NCI-H345 treated with DMSO at 0.1 percent for 48 hours (cell line): ENCODE measurements around the gene BTRC.
A peak's percentile ranks its signal among the peaks of the same experiment; 100 is the strongest.
"Not testable (repeated sequence)": the region's sequence is repeated elsewhere in the genome, so short reads cannot be mapped to it uniquely, and the experiment has no call there.

Experiments
- DNase-seq: peaks from one replicate; lab custom pipeline; 2025; ENCODE audit not compliant: unreplicated experiment; lab: John Stamatoyannopoulos, UW

BTRC gene

DNA sequence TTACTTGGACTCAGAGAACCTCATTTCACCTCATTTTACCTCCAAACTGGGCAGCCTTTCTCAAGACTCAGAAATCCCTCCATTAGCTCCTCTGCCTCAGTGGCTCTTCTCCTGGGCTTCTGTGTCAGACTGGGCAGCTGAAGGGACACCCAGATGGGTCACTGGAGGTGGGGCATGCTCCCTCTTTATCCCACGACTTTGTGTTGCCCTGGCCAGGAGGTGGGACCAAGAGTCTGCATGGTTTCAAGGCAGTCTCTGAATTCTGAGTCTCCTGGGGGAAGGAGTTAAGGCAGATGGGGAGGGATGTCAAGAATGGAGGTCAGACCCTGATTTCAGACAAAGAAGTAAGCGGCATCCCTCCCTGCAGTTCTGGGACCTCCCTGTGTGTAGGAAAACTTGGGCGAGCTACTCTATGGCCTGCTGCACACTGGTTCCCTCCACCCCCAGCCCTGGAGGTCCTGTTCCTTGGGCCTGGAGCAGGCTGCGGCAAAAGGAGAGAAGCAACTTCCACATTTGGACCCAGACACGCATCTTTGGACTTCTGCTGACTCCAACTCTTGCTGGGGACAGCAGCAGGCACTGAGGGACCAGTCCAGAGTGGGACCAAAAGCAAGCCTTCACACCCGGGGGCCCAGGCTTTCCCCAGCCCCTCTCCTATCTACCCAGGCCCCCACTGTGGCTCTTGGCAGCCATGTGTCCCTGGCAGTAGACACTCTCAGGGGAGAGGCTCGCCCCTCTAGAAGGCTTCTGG is 223.3 kb downstream of the BTRC start:
- no peak for DNase-seq

DNA sequence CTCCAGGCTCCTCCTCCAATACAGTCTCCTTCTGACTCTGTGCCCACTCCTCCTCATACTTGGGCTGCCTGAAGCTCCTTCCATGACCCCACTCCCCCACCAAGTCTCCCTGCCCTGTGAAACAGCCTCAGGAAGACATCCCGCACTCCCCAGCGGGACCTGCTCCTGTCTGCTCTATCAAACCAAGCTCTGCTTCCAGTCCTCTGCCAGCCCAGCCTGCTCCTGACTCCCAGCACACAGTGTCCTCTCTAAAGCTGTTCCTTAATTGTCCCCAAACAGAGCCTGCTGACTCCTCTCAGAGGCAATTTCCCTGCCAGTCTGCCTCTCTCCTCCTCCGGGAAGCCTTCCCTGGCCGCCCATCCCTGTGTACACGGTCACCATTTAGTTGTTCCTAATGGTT is 224.2 kb downstream of the BTRC start:
- no peak for DNase-seq

DNA sequence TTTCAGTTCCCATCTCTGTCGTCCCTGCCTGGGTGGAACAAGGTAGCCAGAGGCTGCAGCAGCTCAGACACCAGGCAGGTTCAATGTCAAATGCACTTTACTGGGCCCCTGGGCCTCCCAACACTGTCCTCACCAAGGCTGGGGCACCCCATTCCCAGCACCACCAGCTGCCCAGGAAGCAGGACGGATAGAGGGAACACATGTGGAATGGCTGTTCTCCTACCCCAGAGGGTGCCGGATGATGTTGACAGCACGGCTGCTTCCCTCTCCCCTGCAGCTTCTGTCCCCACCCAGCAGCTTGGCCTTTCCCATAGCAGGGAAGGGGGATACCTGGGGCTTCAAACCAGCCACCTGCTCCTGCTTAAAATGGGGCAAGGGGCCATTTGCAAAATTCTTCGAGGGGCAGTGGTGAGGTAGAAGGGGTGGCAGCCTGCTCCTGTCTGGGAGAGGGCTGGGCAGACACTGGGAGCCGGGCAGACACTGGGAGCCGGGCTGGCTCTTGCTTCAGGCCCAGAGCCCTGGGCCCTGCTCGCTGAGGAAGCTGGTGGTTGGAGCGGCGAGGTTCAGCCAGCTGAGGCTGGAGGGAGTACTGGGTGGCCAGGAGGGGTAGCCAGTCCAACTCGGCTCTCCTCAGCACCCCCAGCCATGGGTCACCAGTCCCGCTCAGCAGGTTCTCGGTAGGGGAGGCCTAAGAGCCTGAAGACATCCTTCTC is 225.0 kb downstream of the BTRC start:
- DNase-seq, result no peak

DNA sequence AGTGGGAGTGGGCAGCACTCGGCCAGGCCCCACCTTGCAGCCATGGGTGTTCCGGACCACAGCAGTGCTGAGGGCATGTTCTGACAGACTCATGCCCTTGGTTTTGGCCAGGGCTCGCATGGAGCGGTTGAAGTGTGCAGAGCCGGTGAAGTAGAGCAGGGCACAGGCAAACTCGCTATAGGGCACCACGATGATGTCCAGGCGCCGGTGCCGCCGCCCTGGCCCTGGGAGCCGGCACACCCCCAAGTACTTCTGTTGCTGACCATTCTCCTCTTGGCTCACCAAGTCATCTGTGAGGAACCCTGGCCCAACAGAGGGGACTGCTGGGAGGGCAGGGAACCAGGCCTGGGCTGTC is 225.5 kb downstream of the BTRC start:
- DNase-seq, result no peak

DNA sequence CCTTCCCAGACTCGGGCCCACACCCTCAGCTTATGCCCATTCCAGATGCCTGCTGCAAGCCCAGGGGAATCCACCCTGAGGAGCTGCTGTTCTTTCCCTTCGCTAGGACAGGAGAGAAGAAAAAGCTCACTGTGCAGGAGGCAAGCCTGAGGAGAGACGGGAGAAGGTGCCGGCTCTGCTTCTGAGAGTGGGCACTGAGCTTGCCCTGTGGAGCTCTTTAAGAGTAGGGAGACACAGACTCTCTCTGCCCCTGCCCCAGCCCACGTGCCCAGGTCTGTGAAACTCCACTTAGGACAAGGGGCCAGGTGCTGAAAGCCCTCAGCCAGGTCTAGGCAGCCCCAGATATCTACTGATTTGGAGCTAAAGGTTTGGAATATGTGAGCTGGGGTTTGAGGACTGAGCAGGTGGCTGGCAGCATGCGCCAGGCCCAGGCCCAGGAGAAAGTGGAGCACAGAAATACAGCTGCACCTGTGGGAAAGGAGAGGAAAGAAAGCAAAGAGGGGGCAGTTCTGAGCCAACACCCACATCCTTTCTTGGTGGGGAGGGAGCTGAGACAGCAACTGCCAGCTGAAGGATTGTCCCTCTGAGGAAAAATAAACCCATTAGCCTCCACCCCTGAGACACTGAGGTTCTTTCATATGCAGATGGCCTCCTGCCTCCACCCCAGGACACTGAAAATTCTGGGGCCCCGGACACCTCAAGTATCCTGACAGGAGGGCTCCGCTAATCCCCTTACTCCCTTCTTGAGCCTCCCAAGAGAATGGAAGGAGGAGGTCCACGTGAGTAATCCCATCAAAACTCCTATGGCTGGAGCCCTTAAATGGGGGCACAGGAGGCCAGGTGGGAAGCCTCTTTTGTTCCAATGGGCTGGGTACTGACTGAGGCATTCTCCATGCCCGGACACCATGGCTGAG is 226.8 kb downstream of the BTRC start:
- no peak for DNase-seq

DNA sequence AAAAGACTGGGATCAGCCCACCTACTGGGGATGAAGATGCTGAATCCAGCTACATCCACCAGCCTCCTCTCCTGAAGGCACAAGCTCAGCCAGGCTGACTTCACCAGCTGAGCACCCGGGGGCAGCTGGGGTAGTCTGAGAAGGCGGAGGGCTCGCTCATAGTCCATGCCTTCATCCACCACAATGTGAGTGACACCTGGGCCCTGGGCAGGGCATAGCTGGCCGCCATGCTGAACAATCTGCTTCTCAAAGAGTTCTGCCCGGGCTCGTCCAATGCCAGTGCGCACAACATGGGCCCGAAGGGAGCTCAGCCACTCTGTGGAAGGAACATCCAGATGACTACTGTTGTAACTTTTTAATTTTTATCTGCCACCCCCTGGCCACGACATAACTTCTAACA is 231.9 kb downstream of the BTRC start:
- no peak for DNase-seq

DNA sequence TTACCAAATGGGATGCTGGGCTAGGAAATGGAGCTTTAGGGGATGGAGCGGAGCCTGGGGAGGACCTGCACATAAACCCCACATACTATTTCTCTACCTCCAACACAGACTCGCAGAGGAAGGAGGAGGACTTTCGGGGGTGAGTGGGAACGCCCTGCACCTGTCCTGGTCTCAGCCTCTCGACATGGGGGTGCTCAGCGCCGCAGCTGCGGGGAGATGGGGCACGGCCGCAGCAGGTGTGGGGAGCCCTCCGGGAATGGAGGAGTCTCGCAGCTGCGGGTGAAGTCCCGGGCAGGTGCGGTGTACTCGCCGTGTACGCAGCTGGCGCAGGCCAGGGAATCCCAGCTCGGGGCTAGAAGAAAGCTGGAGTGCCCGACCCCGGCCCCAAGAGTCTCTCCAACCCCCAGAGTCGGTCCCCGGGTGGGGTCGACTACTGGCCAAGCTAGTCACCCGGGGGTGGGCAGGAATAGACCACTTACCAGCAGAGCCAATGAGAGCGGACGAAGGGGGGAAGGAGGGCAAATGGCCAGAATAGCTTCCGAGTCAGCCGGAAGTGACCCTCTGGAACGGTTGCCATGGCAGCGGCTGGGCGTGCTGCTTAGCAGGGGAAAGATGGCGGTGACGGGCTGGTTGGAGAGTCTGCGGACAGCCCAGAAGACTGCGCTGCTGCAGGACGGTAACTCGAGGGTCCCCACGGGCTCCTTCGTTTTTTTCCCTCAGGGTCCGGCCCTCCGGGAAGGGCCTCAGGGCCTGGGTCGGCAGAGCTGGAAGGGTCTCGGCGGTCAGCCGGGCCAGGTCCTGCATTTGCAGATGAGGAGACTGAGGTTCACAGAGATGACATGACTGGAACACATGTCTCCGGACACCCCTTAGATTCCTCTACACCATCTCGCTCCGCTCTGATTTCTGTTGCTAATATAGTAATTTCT is 234.0 kb downstream of the BTRC start, which contains the start of the genes DPCD and POLL:
DPCD (plus strand) TSS at position 597 of the 929 bp plus-strand sequence; CDS start at position 613, 16 bp downstream.
POLL (minus strand) TSS at position 533 of the 929 bp plus-strand sequence. CDS start 897 bp downstream, outside the sequence.
- DNase-seq, result peak; percentile 72

DNA sequence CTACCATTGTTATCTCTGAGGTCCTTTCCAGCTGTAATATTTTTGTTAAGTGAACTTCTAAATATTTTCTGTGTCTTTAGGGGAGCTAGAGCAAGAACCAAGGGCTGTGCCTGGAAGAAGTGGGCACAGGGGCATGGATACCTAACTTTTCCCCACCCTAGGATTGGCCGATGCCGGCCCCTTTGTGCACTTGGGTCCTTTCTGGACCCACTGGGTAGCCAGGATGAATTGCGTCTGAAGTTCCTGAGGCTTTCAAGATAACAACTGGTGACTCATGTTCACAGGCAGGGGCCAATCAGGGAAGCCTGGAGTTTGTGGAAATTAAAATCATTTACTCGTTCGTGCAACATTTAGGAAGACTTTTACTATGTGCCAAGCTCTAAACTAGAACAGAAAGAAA is 234.9 kb downstream of the BTRC start:
- no peak for DNase-seq

DNA sequence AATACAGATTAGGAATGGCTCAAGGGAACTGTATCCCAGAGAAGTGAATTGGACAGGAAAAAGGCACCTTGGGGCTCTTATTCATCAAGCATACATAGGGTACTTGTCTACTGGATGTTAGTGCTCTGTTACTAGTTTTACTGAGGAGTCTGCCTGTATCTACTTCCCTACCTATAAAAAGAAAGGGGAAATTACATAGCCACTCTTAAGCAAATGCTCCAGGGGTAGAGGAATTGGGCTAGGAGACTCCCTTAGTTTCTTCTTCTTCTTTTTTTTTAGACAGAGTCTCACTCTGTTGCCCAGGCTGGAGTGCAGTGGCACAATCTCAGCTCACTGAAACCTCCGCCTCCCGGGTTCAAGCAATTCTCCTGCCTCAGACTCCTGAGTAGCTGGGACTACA is 239.4 kb downstream of the BTRC start:
- not testable (repeated sequence) for DNase-seq

DNA sequence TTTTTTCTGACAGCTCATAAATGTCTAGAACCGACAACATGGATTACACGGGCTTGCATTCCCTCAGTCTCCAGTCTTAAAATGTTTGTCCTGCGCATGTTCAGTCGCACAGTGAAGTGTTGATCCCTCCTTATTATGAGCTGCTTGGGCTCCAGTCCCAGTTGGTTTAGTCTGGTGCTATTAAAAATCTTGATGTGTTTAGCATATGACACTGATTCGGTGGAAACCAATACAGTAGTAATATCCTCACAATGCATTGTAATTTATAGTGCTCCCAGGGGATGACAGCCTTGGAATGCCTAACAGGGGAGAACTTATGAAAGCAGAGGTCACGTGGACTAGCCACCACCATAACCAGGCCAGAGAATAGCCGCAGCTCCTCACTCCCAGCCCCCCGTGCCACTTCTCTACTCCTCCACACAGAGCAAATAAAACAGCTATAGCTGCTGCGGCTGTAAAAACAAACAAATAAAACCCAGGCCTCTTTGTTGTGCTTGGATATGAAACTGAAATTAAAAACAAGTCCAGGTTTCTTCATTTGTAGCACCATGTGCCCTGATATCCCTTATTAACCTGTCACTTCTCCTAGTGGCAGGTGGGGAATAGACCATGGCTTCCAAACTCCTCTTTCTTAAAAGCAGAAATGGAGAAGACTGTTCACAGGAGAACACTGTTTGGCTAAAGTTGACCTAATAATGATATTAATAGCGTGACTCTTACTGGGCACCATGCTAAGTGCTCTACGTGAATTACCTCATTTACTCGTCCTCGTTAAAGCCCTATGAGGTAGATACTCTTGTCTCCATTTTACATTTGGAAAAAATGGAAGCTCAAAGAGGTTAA is 241.8 kb downstream of the BTRC start:
- no peak for DNase-seq

DNA sequence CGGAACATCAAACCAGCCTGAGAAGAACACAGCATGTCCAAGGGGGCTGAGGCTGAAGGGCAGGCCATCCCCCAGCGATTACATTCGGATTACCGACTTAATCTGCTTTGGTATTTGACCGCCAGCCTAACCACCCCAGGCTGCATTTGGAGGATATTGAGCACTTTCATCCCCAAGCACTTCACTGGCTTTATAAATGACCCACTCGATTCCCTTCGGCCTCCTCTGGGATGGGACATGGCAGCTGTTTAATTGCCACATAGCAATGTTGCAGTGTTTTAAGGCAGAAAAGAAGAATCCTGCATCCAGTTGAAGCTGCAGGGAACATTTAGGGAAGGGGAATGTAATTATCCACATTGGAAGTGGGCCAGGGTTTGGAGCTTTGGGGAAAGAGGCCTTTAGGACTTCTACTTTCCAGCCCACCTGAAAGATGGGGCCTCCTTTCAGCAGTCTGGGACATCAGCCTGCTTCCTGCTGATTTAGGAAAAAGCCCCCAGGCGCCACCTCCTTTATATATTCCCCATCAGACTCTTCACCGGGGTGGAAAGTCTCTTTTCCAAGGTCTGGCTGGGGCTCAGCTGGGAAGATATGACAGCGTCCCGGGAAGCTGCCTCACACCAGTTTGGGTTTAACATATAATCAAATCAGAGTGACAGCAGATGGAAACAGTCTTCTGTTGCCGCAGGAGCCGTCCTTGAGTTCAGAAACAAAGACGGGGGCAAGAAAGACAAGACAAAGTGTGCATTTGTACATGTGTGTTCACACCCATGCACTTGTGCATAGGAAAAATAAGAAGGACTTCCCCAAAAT is 243.3 kb downstream of the BTRC start:
- DNase-seq, result no peak

DNA sequence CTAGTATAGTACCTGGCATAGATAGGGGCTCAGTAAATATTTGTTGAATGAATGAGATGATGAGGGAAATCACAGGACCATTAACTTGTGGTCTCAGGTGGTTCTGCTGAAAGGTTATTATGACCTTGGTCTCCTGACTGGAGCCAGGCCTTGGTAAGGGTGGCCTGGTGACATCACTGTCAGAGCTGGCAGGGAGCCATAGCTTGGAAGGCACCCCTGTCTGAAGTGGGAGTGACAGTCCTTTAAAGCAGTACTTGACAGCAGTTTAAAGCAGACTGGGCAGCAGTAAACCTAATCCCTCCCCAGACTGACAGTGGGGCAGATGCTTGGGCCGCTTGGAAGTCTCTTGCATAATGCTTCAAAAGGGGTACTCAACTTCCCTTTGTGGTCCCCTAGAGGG is 247.6 kb downstream of the BTRC start:
- DNase-seq, result peak; percentile 27

DNA sequence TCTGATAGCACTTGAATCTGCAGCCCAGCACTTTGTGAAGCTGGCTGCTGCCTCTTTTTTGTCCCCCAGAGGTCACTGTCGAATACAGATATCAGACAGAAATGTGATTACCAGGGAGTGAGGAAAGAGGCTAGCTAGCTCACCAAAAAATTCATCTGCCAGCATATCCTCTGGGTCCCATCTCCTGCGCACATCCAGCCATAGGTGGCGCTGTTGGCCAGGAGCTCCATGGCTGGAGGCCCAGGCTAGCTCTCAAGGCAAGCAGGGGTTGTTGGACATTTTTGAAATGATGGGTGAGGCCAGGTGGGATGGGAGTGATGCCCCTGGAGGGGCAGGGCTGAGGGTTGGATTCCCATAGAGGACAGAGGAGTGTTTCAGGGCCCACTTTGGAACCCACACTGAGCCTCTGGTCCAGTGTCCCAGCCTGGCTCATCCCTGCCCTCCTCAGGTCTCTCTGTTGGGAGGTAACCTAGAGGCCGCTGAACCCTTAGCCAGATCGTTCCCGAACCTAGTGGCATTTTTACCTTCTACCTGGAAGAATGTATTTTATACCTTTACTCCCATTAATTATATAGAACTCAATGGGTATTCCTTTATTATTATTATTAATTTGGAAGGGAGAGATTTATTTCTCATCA is 248.9 kb downstream of the BTRC start:
- peak; percentile 23 for DNase-seq
